Midbrain (tissue), 1 donor: Measurements from ENCODE around the gene SARDH.

Experiments used
- DNase-seq: peaks from one replicate; lab custom pipeline; 2025; lab: John Stamatoyannopoulos, UW

The SARDH gene

DNA sequence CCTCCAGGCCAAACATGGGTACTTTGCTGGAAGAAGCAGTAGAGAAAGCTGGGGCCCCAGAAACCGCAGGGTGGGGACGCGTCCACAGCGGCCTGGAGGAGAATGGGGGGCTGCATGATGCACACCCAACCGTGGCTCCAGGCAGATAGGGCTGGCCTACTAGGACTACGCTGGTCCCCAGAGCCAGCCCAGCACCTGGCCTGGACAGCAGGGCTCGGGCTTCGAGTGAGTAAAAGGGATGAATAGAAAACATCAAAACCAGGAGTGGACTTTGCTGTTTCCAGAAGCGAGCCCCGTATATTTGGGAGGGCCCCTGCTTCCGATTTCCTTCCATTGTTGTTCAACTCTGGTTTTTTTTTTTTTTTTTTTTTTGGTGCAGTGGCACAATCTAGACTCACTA, 71.3 kb downstream of the SARDH start:
- DNase-seq, result no peak

DNA sequence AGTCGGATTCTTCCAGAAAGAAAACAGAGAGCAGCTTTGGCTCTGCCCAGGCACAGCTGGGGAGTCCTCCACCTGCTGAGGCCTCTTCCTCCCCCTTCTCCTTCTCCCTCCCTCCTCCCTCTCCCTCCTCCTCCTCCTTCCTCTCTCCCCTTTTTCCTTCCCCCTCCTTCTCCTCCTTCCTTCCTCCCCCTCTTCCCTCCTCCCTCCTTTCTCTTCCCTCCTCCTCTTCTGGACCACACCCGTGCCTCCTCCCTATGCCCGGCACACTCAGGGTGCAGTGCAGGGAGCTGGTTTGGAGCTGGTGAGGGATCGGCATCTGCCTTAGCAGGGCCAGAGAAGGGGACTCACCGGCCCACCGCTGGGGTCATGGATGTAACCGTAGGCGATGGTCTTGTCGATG, 71.8 kb downstream of the SARDH start:
- no peak for DNase-seq

DNA sequence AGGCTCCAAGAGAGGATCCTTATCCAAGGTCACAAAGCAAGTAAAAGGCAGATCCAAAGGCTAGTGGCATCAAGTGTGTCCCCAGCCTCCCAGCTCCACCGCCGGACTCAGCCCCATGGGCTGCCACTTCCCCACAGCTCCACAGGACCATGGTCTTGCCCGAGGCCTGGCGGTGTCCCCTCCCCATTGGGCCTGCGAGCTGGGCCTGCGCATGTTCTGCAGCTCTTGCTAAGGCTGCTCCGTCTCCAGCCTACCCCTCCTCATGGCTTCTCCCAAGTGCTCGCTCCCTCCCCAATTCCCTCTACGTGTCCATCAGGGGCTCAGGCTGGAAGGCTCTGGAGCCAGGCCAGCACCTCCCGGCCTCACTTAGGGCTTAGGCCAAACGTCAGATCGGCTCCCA, 72.6 kb downstream of the SARDH start:
- DNase-seq, result no peak

DNA sequence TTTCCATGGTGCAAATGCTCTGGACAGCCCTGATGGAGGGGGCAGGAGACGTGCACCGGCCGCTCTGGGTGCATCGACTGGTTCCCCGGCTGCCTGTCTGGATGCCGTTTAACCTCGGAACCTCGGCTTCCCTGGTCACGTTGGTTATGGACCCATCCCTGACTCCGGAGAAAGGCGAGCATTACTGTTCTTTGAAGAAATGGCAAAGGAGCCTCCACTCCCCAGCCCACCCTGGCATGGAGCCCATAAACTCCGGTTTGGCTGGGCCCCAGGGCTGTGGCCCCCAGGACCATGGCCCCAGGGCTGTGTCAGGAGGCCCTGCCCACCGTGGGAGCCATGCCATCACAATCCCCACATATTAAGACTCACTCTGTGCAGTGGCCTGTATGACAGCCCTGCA, 73.1 kb downstream of the SARDH start:
- DNase-seq, result no peak

DNA sequence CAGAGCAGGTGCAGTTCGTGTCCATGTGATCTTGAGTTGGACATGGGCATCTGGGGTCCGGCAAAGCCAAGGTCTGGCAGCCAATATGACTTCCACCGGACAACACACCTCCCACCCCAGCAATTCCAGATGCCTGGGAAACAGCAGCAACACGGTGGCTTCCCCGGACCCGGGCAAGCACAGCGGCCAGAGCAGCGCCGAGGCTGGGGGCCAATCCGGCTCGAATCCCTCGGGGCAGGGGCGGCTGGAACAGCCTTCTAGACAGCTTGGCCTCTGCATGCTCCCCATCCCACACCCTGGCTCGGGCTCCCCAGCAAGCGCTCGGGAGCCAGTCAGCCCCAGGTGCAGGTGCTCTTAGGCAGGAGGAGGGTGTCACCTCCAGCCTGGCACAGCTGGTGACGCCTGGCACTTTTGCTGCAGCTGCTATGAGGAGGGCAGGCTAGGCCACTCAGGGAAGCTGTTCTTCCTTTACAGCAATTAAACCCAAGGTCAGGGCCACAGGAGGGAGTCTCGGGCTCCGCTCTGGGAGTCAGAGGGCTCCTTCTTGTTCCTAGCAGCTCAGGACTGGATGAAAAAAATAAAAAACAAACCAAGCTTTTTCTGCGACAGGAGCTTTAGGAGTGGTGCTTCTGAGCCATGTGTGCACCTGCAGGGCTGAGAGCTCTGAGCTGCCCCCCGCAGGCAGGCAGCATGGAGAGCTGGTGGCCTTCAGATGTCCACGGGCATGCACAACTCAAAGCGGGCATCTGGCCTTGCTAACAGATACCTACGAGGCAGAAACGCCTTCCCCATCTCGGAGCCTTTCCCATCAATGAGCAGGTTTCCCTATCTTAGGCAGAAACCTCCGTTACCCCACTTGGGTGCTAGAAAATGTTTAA, 73.7 kb downstream of the SARDH start:
- DNase-seq, result no peak

- no peak for DNase-seq
Observed at GRCh38 chr9:133661846-133662540, 76.2 kb downstream of the SARDH start.

- no peak for DNase-seq
Observed at GRCh38 chr9:133659516-133659915, 78.6 kb downstream of the SARDH start.

GRCh38 chr9:133658442-133659431, 79.4 kb downstream of the SARDH start:
- no peak for DNase-seq

- no peak for DNase-seq
Observed at GRCh38 chr9:133657120-133657661, 81.0 kb downstream of the SARDH start.

DNA sequence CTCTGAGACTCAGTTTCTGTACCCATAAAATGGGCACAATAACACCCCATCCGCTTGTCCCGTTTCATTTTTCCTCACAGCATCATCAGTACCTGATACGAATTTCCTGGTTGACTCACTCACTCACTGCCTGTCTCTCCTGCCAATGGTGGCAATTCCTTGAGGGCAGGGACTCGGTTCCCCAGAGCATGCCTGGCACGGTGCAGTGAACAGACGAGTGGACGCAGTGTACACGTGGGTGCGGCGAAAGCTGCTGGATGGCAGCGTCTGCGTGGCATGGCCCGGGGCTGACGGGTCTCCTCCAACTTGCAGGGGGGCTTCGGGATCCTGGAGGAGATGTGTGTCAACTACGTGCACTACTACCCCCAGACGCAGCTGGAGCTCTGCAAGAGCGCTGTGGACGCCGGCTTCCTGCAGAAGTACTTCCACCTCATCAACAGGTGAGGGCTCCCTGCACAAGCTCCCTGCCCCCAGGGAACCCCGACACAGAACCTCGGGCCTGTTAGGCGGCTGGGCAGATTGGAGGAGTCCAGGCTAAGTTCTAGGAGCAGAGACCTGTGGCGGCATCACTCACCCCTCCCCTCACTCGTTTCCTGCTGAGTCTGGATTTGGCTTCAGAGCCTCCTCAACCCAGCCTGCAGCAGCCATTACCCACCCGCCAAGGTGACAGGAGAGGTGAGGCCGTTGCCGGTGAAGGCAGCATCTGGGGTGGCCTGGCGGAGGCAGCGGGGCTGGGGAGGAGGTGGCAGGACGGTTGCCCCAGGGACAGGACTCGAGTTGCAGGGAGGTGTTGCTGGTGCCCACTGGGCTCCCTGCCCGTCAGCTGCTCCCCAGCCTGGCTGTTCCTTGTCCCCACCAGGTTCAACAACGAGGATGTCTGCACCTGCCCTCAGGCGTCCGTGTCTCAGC, 81.7 kb downstream of the SARDH start:
- DNase-seq, result no peak

DNA sequence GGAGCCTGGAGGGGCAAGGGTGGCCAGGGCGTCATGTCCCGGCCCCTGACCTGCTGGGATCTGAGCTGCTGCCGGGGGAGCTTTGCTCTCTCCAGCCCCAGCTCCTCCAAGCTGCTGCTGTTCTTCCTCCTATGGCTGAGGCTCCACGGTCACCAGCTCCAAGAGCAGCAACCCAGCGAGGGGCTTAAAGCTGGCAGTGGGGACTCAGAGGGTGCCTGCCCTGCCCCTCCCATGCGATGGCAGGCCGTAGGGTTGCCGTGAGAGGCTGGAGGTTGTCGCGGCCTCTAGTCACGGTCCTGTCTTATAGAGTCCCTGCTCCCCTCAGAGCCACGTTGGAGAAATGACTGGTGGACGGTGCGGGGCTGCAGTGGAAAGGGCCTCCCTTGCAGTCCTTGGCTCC, 82.5 kb downstream of the SARDH start:
- DNase-seq, result no peak

DNA sequence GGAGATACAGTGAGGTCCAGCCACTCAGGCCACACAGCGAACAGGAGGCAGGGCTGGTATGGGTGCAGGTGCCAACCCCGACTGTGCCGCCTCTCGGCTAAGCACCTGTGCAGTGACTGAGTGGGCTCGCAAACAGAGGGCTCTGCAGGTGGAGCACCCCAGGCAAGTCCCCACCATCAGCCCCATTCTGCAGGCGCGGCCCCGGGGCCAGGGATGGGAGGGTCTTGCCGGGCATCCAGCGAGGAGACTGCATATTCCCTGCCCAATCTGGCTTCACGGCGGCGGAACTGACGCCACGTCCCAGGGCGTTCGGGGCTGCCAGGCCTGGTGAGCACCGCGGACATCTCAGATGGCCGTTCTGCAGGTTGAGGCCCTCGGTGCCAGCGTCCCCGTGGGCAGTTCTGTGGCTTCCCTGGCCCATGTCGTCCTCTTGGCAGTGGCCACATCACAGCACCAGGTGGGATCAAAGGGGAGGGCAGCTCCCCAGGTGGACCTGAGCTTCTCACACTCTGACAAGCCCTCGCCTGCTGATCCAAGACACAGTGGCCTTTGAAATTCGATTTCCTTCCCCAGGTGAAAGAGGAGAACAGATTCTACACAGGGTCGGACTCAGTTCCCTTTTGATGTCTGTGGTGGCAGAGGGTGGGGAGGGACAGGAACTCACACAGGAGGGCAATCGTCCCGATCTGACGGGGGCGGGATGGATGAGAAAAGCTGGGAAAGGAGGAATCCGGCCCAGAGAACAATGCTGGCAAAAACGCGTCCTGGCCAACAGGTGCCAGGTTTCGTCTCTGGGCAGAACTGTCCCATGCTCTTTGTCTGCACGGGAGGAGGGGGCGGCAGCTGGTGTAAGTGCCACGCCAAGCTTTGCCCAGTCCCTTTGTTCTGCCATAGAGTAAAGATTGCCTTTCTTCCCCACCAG, 83.2 kb downstream of the SARDH start:
- DNase-seq, result no peak

DNA sequence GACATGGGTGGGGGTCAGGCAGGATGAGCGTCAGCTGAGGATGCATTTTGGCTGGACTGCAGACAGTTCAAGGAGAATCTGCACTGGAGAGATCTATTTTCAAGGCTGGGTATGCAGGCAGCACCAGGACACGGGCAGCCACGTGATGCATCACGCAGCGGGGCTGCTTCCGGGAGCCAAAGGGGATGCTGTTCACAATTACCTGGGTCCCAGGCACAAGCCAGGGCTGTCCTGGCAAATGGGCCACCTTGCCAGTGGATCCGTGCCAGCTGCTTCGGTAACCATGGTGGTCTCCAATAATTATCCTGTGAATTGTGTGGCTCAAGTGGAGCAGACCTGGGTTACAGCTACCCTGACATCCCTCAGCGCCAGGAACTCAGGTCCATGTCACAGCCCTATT, 84.5 kb downstream of the SARDH start:
- DNase-seq, result no peak

DNA sequence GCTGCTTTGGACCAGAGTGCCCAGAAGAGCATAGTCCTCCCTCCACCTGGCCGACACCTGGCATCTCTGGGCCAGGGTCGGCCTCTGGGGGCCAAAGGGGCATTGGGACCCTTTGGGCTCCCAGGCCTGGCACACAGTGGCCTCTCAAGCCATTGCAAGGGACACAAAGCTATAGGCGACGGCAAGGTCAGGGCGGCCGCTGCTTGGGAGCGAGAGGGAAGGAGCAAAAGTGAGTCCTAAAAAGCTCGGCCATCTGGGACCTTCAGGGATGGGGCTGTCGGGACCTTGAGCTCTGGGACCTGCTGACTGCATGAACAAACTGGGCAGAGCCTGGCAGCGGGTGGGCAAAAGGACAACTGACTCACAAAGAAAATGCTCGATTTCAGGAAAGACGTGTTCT, 88.1 kb downstream of the SARDH start:
- DNase-seq, result no peak

GRCh38 chr9:133649194-133649593, 89.0 kb downstream of the SARDH start:
- DNase-seq, result no peak

GRCh38 chr9:133647765-133648469, 90.2 kb downstream of the SARDH start:
- no peak for DNase-seq

DNA sequence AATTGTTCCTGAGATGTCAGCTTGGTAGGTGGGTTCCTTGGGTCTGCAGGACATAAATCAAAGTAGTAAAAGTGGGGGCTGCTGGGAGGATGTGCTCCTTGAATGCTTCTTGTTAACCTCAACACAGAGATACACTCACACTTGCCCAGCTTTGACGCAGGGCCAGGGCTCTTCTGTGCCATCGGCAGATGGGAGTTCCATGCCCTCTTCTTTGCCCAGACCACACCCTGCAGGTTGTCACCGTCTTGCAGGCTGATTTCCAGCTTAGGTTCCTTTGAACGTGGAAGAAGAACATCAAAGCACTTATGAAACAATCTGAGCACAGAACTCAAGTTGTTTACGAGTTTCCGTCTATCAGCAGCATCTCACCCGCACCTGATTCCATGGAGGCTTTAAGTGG, 91.0 kb downstream of the SARDH start:
- DNase-seq, result no peak

DNA sequence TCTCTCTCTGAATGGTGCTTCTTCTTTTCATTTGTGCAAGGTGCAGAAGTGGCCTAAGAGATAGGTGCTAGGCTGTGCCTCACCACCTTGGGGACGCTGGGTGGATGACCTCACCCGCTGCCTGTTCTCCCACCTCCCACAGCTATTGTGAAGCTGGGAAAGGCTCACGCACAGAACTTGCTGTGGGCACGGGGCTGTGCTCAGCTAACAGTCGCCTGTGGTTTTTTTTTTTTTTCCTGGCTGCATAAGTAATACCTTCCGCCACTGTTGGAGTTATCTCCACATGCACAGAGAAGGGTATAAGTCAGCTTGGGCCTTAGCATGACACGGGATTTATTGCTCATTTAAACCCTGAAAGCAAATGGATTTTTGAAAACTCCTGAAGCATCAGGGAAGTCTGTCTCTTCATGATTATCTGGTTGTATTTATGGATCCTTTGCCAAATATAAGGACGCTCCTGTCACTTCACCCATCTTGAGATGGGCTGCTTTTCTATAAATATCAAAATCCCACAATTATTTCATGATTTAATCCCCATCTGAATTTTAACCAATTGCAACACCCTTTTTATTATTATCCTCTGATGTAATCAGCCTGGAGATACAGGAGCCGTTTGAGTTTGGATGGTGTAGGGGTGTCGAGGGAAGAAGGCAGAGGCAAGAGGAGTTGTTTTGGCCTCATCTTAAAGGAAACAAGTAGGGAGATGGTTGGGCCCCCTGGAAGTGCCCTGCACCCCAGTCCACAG, 93.0 kb downstream of the SARDH start:
- no peak for DNase-seq
